HG02840 (cell line): ENCODE measurements around the gene ODC1.
"Not testable (repeated sequence)": the region's sequence is repeated elsewhere in the genome, so short reads cannot be mapped to it uniquely, and the experiment has no call there.

Experiments used
- ATAC-seq: cut with Tn5 transposase; IDR thresholded peaks from one replicate; pipeline ENCODE4 v1.9.1; 2021; ENCODE audit warnings: mild to moderate bottlenecking, moderate library complexity, moderate number of reproducible peaks; ENCODE audit not compliant: unreplicated experiment, low FRiP score

ODC1 gene

DNA sequence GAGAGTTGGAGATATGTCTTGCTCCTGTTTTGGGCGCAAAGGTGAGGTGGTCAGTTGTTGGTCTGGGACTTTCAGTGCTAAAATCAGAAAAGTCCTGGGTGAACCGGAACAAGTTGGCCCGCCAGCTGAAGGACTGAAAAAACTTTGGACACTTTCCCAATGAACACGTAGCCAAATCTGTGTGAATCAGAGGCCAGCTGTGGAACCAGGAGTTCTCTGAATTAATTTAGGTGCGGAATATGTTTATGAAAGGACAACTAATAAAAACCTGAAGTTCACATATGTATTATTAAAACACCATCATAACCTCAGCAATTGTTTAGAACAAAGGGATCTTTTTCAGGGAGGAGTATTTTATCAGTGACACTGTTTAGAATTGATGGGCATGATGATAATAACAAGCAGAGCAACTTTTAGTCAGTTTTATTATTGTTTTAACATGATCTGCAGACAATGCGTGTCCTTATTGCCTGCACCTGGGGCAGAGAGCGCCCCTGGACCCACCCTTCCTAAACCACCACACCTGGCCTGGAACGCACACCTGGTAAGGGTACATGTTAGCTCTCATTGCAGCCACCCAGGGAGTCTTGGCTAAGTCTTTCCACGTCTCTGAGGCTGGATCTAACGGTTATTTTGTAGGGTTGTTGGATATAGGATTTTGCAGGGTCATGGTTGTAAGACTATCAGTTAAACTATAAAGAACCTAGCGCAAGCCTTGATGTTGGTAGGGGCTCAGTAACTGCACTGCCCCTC is 9.9 kb upstream of the ODC1 start:
- no peak for ATAC-seq

DNA sequence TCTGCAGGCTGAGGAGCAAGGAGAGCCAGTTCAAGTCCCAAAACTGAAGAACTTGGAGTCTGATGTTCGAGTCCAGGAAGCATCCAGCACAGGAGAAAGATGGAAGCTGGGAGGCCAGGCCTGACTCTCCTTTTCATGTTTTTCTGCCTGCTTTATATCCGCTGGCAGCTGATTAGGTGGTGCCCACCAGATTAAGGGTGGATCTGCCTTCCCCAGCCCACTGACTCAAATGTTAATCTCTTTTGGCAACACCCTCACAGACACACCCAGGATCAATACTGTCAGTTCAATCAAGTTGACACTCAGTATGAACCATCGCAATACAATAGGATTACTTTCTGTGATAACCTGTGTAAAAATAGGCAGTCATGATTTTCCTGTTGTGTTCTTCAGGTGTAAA is 9.1 kb upstream of the ODC1 start:
- ATAC-seq = not testable (repeated sequence)

DNA sequence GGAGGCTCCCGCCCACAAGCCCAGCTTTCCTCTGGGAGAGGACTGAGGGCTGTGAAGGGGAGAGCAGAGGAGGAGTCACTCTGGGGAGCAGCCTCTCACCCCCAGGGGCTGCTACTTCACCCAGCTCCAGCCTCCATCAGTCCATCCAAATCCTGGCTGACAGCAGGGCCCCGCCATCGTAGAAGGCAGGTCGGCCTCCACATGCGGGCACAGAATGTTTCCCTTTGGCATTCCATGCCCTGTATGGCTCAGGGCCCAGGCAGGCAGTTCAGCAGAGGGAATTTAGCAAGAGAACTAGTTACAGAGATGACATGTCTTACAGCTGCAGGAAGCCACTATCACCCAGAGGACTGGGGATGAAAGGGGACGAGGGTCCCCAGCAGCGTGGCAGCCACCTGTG is 6.4 kb upstream of the ODC1 start:
- ATAC-seq = no peak

DNA sequence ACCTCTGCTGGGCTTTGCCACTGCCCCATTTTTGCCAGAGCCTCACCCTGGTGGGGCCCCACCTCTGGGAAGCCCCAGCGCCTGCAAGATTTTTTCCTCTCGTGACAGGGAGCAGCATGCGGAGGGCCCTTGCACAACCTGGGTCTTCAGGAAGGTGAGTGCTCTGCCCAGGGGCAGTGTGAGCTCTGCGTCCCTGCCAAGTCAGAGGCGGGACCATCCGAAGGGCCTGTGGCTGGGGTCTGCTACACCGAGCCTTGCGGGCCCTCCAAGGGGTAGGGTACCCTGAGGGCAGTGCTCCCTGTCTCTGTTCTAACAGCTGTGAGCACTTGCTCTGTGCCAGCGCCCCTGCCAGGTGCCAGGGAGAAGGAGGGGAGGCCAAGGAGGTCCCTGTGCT is 5.8 kb upstream of the ODC1 start:
- no peak for ATAC-seq

DNA sequence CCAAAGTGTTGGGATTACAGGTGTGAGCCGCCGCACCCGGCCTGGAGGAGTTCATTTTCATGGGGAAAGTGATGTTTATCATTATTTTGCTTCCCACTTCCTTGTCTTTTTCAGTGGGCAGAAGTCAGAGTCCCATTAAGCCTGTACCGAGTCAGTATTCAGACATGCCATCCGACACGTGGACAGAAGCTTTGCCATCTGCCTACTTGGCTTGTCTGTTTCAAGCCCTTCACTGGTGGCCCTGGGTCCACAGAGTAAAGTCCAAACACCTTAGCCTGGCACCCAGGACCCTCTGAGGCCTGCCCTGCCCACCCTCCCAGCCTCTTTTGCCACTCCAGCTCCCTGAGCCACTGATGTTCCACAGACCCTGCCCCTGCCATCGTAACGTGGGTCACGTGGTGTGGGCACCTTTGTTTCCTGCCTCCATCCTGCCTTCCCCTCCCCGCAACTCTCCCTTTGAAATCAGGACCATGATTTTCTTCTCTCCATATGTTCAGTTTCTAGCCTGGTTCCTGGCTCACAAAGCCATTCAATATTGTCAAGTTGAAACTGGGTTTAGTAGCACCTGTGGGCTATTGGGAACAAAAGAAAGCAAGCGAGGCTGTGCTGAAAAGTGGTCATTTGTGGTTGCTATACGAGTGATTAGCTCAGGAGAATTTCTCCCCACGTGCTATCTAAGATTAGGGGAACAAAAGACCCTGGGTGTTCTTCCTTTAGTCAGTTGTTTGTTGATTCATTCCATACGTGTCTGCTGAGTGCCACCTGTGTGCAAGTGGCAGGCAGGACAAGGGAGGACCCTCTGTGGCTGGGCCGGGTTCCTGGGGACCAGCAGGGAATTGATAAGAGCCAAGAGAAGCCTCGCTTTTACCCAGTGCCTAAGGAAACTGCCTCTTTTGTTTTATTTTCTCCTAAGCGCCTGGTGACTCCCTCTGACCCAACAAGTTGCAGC is 5.1 kb upstream of the ODC1 start:
- ATAC-seq = no peak

DNA sequence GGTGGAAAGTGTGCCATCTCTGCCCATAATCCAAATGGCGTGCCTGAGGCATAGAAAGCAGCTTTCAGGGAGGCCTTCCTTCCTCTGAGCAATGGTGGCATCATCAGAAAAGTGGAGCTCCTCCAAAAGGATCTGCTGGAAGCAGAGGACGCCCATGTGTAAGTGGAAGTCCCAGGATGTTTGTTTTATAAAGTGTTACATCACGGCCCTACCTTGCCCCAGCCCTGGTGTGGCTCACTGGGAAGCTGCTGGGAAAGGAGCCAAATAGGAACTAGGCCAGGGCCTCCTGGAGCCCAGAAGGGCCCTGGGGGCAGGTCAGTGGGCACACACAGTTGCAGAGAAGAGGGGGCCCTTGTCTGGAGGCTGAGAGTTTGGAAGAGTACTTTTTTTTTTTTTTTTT is 4.2 kb upstream of the ODC1 start:
- no peak for ATAC-seq

DNA sequence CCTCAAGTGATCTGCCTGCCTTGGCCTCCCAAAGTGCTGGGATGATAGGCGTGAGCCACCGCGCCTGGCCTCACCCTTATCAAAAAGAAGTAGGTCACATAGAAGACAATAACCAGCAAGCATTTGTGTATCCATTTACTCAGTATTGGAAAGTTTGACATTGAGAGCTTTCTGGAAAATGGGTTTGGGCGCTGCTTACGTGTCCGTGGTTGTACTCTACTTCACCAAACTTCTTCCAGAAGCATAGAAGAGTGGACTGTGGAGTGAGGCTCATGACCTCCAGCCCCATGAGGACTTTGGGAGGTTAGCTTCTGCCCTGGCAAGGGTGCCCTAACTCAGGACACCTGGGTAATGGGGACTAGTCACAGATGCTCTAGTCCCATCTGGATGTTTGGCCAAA is 3.7 kb upstream of the ODC1 start:
- no peak for ATAC-seq

DNA sequence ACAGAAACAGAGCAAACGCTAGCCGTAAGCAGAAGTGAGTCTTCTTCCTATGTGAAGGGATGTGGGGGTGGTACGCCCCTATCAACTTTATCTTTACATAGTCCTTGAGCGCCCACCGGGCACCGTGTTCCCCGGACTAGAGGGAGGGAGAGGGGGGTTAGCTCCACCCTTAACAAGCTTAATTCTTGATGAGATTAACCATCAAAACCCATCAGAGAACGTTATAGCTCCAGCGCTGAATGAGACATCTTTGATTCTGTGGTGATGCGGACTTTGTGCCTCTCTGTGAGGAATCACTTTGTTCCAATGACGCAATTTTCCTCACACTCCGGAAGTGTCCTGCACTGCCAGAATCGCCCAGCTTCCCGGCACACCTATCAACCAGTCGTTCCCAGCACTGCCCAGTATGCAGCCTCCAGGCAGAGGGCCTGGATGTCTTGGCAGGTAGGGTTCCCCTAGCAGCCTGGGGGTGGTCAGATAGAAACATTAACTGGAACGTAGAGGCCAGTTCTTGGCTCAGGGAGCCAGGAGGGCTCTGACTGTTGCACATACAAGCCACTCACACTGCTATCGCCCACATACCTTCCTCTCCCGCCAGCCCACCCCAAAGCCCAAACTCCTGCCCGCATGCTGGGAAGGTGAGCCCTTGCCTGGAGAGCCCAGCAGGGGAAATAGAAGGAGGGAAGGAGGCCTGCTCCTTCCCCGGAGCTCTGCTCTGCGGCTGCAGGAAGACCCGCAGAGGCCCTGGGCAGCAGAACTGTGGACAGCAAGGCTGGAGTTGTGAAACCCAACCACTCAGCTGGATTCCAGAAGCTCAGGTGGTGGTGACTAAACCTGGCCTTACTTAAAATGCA is 1.9 kb upstream of the ODC1 start:
- no peak for ATAC-seq

DNA sequence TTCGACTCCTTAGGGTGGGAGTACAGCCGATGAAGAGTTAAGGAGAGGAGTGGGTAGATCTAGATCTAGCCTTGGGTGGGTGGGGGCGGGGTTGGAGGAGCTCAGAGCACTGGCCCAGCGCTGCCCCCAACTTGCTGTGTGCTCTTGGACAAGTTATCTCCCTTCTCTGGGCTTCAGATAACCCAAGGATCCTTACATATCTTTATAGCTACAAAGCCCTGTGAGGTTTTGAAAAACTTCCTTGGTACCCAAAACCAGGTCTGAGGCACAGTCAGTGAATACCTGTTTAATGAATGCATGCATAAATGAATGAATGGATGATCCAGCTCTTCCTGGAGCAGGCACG is 1.3 kb upstream of the ODC1 start:
- ATAC-seq = no peak

DNA sequence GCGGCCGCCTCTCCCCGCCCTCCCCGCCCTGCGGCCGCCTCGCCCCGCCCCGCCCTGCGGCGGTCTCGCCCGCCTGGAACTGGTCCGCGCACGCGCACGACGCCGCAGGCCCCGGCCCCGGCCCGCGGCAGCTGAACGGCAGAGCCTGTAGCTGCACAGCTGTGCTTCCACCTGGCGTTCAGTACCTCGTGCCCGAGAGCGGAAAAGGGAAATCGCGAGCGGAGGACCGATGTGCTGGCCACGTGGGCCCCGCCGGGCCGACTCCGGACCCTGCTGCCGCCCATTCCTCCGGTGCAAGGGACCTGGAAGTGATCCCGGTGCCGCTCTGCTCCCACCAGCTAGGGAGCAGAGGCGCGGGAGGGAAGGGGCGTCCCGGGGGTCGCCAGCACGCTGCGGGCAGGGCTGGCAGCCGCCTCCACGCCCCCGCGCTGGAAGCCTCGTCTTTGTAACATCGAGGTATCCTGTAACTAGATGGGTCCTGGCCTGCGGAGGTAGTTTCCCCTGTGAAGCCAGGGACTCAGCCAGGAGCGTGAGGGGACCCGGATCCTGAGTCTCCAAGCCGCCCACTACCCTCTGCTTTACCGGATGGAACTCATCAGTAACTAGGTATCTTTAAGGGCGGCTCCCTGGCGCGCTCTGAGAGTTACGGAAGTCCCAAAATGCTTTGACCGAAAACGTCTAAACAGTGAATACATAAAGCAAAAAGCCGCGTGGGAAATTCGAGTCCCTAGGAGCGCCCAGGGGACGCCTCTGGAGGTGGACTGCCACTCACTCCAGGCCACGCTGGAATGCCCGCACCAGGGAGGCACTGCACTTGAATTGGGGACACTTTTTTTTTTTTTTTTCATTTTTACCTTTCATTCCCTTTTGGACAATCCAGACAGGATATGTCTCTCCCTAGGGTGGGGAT is 704 bp upstream of the ODC1 start:
- peak; percentile 58 for ATAC-seq

DNA sequence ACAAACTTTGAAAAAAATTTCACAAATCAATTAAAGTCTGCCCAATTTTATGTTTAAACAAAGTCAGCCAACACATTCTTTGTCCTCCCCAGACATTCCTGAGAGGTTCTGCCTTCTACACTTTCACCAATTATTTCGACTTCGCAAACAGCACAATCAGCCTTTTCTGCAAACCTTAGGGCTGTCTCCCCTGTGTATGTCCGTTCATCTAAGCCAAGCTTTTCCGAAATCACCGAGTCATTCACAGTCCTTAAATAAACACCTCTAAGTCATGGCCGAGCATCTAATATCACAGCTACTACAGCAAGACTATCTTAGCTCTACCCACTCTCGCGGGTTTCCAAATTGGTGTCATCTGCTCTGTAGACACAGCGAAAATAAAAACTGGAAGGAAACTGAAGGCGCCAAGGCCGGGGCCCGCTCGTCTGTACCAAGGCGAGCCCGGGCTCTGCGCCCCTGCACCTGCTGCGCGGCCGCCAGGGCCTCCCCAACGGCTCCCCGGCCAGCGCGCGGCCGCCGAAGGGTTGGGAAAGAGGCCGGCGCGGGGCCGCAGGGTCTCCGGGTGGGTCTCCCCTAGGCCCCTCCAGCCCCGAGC is 730 bp downstream of the ODC1 start:
- ATAC-seq = peak; percentile 21

DNA sequence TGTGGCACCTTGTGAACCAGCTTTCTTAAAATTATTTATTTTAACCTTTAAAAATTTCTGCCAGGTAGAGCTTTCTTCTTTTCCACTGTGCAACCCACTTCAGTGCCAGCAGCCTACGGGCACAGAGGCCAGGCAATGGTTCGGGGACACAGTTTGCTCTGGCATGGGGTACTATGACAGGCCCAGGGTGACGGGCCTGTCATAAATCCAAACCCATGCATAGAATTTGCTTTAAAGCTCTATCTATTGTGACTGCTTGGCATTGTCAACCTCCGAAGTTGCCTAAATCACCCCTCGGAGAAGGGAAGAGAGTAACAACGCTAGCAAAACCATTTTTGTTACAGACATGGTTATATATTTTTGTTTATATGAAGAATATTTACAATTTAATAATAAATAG is 1.5 kb downstream of the ODC1 start:
- ATAC-seq = no peak

DNA sequence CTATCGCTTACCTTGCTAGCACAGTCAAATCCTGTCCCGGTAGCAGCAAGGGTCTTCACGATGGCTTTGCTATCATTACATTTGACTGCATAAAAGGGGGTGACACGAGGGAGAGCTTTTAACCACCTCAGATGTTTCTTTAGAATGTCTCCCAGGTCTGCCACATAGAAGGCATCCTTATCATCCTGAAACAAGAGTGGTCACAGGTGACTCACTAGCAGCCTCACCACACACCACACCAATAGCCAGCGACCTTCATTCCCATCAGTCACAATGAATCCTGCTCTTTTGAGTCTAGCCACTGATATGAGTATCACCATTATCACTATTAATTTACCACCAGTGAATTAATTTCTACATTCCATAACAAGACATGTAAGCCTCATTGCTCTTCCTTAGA is 3.7 kb downstream of the ODC1 start:
- no peak for ATAC-seq

DNA sequence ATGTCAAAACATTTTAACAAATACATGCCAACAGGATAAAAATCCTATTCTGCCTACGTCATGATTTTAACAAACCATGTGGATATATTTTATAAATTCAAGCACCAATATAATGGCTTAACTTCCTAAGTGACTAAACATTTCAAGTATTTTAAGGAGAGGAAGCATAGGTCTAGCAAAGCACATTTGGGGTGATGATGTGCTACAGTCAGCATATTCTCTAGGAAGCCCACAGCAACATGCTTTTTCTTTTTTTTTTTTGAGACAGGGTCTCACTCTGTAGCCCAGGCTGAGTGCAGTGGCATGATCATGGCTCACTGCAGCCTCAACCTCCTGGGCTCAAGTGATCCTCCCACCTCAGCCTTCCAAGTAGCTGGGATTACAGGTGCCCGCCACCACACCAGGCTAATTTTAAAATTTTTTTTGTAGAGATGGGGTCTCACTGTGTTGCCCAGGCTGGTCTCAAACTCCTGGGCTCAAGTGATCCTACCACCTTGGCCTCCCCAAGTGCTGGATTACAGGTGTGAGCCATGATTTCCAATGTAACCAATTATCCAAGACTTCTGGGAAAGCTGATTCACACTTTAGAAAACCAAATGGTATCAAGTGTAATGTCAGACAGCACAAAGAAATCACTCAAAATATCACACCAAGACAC is 5.5 kb downstream of the ODC1 start:
- ATAC-seq = not testable (repeated sequence)

DNA sequence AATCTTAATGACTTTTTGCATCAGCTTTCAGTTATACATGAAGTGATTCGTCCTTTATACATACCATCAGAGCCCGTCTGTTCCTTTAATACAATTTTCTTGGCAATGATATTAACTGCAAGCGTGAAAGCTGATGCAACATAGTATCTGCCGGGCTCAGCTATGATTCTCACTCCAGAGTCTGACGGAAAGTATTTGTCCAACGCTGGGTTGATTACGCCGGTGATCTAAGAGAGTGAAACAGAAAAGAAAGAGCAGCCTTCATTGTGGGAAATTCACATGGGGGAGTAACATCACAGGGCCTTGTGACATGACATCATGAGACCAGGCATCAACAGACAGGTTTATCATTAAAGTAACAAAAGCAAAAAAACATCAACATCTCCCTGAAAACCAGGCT is 6.2 kb downstream of the ODC1 start:
- ATAC-seq = no peak

DNA sequence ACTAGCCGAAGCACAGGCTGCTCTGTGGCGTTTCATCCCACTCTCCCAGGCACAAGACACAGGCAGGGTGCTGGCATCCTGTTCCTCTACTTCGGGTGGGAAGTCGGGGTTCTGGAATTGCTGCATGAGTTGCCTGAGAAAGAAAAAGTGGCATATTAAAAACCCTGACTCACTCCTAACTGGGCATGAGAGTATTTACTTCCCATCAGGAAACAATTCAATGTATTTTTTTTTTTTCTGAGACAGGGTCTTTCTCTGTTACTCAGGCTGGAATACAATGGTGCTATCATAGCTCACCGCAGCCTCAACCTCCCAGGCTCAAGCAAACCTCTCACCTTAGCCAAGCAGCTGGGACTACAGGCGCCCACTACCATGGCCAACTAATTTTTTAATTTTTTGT is 7.4 kb downstream of the ODC1 start:
- no peak for ATAC-seq

DNA sequence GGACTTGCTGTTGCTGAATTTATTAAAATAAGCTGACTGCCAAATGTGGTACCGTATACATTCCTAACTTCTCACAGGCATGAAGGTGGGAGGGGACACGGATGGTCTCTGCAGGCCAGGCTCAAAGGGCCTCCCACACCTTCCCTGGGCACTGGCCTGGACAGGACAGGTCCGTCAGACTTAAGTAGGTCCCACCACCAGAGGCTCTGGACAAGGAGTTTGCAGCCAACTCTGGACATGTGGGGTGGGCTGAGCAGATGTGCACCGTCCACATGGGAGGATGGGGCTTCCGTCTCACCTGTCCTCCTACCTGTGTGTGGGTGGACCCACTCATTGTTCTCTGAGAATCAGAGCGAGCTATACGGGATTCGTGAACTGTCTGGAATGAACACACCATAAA is 8.2 kb downstream of the ODC1 start:
- ATAC-seq = no peak

DNA sequence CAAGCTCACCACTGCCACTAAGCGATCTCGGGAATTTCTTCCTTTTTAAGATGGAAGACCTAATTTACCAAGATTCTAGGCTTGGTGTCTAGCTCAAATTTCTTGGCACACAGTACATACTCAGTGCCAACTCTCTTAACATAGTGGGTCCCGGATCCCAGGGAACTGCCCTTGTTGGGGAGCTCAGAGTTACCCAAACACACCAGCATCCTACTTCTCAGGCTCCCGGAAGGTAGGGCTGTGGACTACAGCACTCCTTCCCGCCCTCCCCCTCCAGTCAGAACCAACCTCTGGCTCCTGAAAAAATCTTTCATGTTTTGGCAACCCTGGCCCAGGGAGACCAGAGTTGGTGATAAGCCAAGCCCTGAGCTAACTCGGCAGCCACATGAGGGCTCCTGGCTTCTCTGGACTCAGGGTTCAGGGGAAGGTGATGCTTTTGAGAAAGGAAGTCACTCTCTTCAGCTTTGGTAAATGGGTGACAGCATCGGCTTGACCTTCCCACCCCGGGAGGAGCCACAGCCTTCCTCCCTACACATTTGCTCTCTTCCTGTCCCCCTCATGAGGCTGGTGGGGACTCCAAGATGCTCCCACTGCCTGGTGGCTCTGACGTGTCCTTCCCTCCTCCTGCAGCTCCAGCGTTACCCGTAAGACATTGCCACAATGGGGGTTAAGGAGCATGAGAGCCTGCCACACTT is 8.8 kb downstream of the ODC1 start:
- ATAC-seq = no peak
